Adrenal gland (tissue), 12 donors: ENCODE results near the gene TMTC4. TPM values are rescaled to one million over a fixed set of nuclear protein-coding genes. Genes with fewer than 3 reads are reported as not detected.
A peak's percentile ranks its signal among the peaks of the same experiment; 100 is the strongest.

ENCODE experiments used
- DNase-seq, 7 donors: peaks; one replicate each; pipeline ENCODE4 v3.0.0-alpha.2; 2019 to 2020
- H3K27ac ChIP-seq, 5 donors: fragments of 200-600 bp; sonication (generic) in 4 of 5; 1 replicate in 3 of 5; 2 replicates in 2 of 5; pipeline versions ENCODE4 v1.5.1 to v1.8.0; 2016 to 2020; ENCODE audit warnings: mild to moderate bottlenecking in 1 of 5
- H3K27me3 ChIP-seq: fragments of 200-600 bp; 2 replicates; pipeline ENCODE4 v1.8.0; 2021
- H3K36me3 ChIP-seq, 2 donors: fragments of 200-600 bp; replicated peaks in 1 of 2; 1 replicate in 1 of 2; 2 replicates in 1 of 2; pipeline versions ENCODE4 v1.5.1 to v1.8.0; 2018 to 2022
- H3K4me1 ChIP-seq, 2 donors: fragments of 200-600 bp; replicated peaks in 1 of 2; 1 replicate in 1 of 2; 2 replicates in 1 of 2; pipeline versions ENCODE4 v1.5.1 to v1.8.0; 2018 to 2021
- H3K4me3 ChIP-seq, 4 donors: fragments of 200-600 bp; sonication (generic) in 3 of 4; one replicate each; pipeline ENCODE4 v1.5.1; 2016 to 2018
- H3K9me3 ChIP-seq, 3 donors: fragments of 200-600 bp; sonication (generic) in 1 of 3; replicated peaks in 1 of 3; 1 replicate in 2 of 3; 2 replicates in 1 of 3; pipeline versions ENCODE4 v1.5.1 to v1.8.0; 2016 to 2021
- POLR2A ChIP-seq, 2 donors: fragments of 450-650 bp; IDR thresholded peaks; one replicate each; pipeline ENCODE4 v1.6.1; 2017; ENCODE audit warnings: antibody characterized with exemption in 2 of 2, mild to moderate bottlenecking in 2 of 2, moderate library complexity in 1 of 2
- WGBS, 4 donors: extraction: QIAGEN DNeasy Blood & Tissue Kit in 2 of 4; methylation state at CpG; one replicate each; pipeline versions ENCODE4 v1.1.5 to v1.1.7; 2013 to 2017; 5-methylcytosine and 5-hydroxymethylcytosine counted together
- intact Hi-C, 2 donors: fragments of 100-400 bp; cut with DNase I; formaldehyde crosslinking; loops; one replicate each; pipeline versions ENCODE4 v1.14.1 to v1.15.0; 2022 to 2023
- polyA plus RNA-seq, 3 donors: library from polyadenylated mRNA; stranded (reverse); fragments of 200-250 nt in 2 of 3; fragments of 350-450 nt in 1 of 3; fragmentation: Illumina TruSeq in 1 of 3; extraction: RNeasy Lipid Tissue Mini Kit (QIAGEN cat#74804) in 1 of 3; gene quantifications; one replicate each; pipeline ENCODE4 v1.2.3, GENCODE V29; 2013 to 2014
- total RNA-seq, 9 donors: library from RNA; depleted of rRNA in 4 of 9; stranded (reverse); fragments of >200 nt in 4 of 9; fragments of 120-200 nt in 1 of 9; fragmentation: NEBNext Ultra II Directional in 1 of 9; extraction: Animal tissue kit (Norgen Biotek cat#: 25700) in 1 of 9; gene quantifications; one replicate each; pipeline versions ENCODE4 v1.1.0 to v1.2.4, GENCODE V29; 2013 to 2023
- TF ChIP-seq, protein P1 (sequence below), 6 experiments: fragments of 450-650 bp in 4 of 6; fragments of 200-600 bp in 2 of 6; sonication (generic) in 1 of 6; IDR thresholded peaks; 1 replicate in 5 of 6; 2 replicates in 1 of 6; pipeline versions ENCODE4 v1.5.1 to v1.8.0; 2016 to 2021; ENCODE audit warnings: antibody characterized with exemption in 6 of 6, mild to moderate bottlenecking in 2 of 6, moderate library complexity in 1 of 6
- donor health status: healthy with polysubstance abuse.
- donor health status: Bipolar disorder and iron deficiency.
- donor health status: DM: yes; HTN: yes; CAD: no.
- donor health status: DM: no; HTN: no; CAD: no.
- donor health status: DM: no; HTN: no; CAD: no.
- donor health status: DM: yes; HTN: yes; CAD: no.

TMTC4 gene
- total and polyA plus RNA-seq, 12 donors = 3.9 to 14.7 (median 9.4) TPM

DNA sequence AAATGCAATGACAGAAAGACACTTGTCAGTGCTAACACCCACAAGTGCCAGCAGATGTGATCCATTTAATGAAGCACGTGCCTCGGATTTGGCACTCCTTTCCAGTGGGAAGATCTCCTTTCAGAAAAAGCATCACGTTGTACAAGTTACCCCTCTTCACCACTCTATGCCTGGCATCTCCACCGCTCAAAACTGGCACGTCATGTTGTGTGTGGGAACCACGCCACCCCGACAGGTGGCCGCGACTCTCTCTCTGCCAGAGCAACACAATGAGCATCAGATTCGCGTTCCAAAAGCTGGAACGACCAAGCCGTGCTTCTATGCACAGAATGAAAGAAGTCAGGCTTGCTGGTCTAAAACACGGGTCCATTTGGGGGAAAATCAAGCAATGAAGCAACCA lies 24.3 kb downstream of the TMTC4 start:
- Histone ChIP-seq H3K4me1 (no peaks in the 10 kb centered on the region), H3K4me3 (no peak overlapping the region), H3K9me3 (no peaks in the 10 kb centered on the region), H3K36me3 (peaks cover 0 to 3% of the 10 kb centered on the region in 2 donors), H3K27ac (no peak overlapping the region), H3K27me3 (no peaks in the 10 kb centered on the region)
- no peak for DNase-seq
- TF ChIP-seq POLR2A (IDR thresholded peaks at IDR 0.05) = no peak
- TF ChIP-seq, protein P1, sequence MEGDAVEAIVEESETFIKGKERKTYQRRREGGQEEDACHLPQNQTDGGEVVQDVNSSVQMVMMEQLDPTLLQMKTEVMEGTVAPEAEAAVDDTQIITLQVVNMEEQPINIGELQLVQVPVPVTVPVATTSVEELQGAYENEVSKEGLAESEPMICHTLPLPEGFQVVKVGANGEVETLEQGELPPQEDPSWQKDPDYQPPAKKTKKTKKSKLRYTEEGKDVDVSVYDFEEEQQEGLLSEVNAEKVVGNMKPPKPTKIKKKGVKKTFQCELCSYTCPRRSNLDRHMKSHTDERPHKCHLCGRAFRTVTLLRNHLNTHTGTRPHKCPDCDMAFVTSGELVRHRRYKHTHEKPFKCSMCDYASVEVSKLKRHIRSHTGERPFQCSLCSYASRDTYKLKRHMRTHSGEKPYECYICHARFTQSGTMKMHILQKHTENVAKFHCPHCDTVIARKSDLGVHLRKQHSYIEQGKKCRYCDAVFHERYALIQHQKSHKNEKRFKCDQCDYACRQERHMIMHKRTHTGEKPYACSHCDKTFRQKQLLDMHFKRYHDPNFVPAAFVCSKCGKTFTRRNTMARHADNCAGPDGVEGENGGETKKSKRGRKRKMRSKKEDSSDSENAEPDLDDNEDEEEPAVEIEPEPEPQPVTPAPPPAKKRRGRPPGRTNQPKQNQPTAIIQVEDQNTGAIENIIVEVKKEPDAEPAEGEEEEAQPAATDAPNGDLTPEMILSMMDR (IDR thresholded peaks at IDR 0.05) = no peak
- intact Hi-C loops = no loop called here
- 81 to 91% (median 86%) methylated on average over 13 to 14 of the region's 14 CpGs for WGBS, 4 donors

GRCh38 chr13:100648354-100648753 lies 26.2 kb downstream of the TMTC4 start:
- TF ChIP-seq, protein P1 (IDR thresholded peaks at IDR 0.05) = no peak
- no peak for TF ChIP-seq POLR2A (IDR thresholded peaks at IDR 0.05)
- Histone ChIP-seq H3K4me1 (no peaks in the 10 kb centered on the region), H3K27ac (no peak overlapping the region), H3K9me3 (no peaks in the 10 kb centered on the region), H3K36me3 (no peaks in the 10 kb centered on the region), H3K4me3 (no peak overlapping the region), H3K27me3 (no peaks in the 10 kb centered on the region)
- no peak for DNase-seq
- intact Hi-C loops = no loop called here
- 57 to 83% (median 70%) methylated on average over 4 of the region's 4 CpGs for WGBS, 4 donors

GRCh38 chr13:100646871-100647270 lies 27.7 kb downstream of the TMTC4 start:
- no peak overlapping the region for H3K4me3 ChIP-seq
- H3K36me3 ChIP-seq = no peaks in the 10 kb centered on the region
- no peak overlapping the region for H3K27ac ChIP-seq
- H3K27me3 ChIP-seq = no peaks in the 10 kb centered on the region
- H3K4me1 ChIP-seq = no peaks in the 10 kb centered on the region
- no peaks in the 10 kb centered on the region for H3K9me3 ChIP-seq
- TF ChIP-seq POLR2A (IDR thresholded peaks at IDR 0.05) = no peak
- TF ChIP-seq, protein P1 (IDR thresholded peaks at IDR 0.05) = no peak
- DNase-seq = no peak
- intact Hi-C loops = no loop called here
- WGBS, 4 donors = 94 to 96% (median 95%) methylated on average over 10 of the region's 10 CpGs

GRCh38 chr13:100646030-100646673 lies 28.4 kb downstream of the TMTC4 start:
- Histone ChIP-seq H3K36me3 (no peaks in the 10 kb centered on the region), H3K27ac (no peak overlapping the region), H3K27me3 (no peaks in the 10 kb centered on the region), H3K4me1 (no peaks in the 10 kb centered on the region), H3K4me3 (no peak overlapping the region), H3K9me3 (no peaks in the 10 kb centered on the region)
- intact Hi-C loops = no loop called here
- no peak for TF ChIP-seq POLR2A (IDR thresholded peaks at IDR 0.05)
- TF ChIP-seq, protein P1 (IDR thresholded peaks at IDR 0.05) = peak in 4 of 6 experiments; percentile 10 to 36 (median 20)
- WGBS, 4 donors = 77 to 91% (median 86%) methylated on average over 11 to 12 of the region's 12 CpGs
- DNase-seq = peak in 1 of 7 donors; percentile 31
